Measurements from ENCODE around the gene CCDC106. TPM values are rescaled to one million over a fixed set of nuclear protein-coding genes. Genes with fewer than 3 reads are reported as not detected.

CCDC106 gene
- total RNA-seq, 1 experiment from 2014 or later, result 19.9 TPM

GRCh38 chr19:55697698-55698097, 49.7 kb downstream of the CCDC106 start:
- Mint-ChIP-seq H3K27ac (no peak overlapping the region; a peak in 2 of 7 replicates), H3K4me1 (no peaks in the 10 kb centered on the region), H3K4me3 (no peak overlapping the region; a peak in 1 of 5 replicates), H3K9me3 (peaks cover 0 to 15% of the 10 kb centered on the region in 2 experiments; a peak in 3 of 5 replicates), H3K27me3 (ENCODE audit: low read depth) (peaks cover 1% of the 10 kb centered on the region; the same call in 1 of the 2 replicates), H3K36me3 (ENCODE audit: insufficient read depth in 1 of 3, low read depth in 3 of 3) (peaks cover 33 to 72% (median 70%) of the 10 kb centered on the region in 3 experiments)
- no peaks in the 10 kb centered on the region for H3K23me2 ChIP-seq (ENCODE audit: insufficient read length, low read depth, low read length, poor library complexity, severe bottlenecking)
- H2BK5ac ChIP-seq (ENCODE audit: insufficient read length, low read length), result no peak overlapping the region
- H3K18ac ChIP-seq (ENCODE audit: insufficient read length, low read depth, low read length), result no peak overlapping the region
- H3K23ac ChIP-seq (ENCODE audit: insufficient read length, low read depth, low read length), result no peak overlapping the region
- H2BK12ac ChIP-seq (ENCODE audit: insufficient read length, low read depth, low read length), result no peak overlapping the region
- no peak overlapping the region for H2BK20ac ChIP-seq (ENCODE audit: low read depth, low read length, poor library complexity, severe bottlenecking)
- no peaks in the 10 kb centered on the region for H3K79me2 ChIP-seq (ENCODE audit: insufficient read depth, low read length)
- no peak overlapping the region for H3K56ac ChIP-seq (ENCODE audit: insufficient read length, low read depth, low read length)
- H2AFZ ChIP-seq (ENCODE audit: low read length), result no peak overlapping the region
- no peak for TF ChIP-seq CTCF (conservative IDR thresholded peaks at IDR 0.05)
- H4K5ac ChIP-seq (ENCODE audit: insufficient read length, low read depth, low read length), result no peak overlapping the region
- H3K14ac ChIP-seq (ENCODE audit: insufficient read depth, low read length), result no peak overlapping the region
- H3K4ac ChIP-seq (ENCODE audit: low read depth, low read length), result no peak overlapping the region
- no peaks in the 10 kb centered on the region for H3K4me1 ChIP-seq (ENCODE audit: insufficient read depth, low read length)
- no peak for DNase-seq
- no peak overlapping the region for H3K4me2 ChIP-seq (ENCODE audit: insufficient read depth, insufficient read length, low read length)
- no peak overlapping the region for H3T11ph ChIP-seq (ENCODE audit: low read length)
- no peaks in the 10 kb centered on the region for H3K79me1 ChIP-seq (ENCODE audit: insufficient read depth, low read depth, low read length, poor library complexity, severe bottlenecking)
- no peaks in the 10 kb centered on the region for H3K9me3 ChIP-seq (ENCODE audit: control insufficient read depth, low read depth, low read length)
- no peak overlapping the region for H2BK120ac ChIP-seq (ENCODE audit: low read depth, low read length, poor library complexity, severe bottlenecking)
- WGBS (ENCODE audit: extremely low coverage, insufficient read length, low lambda C conversion rate), result no CpG with 5 or more reads among the region's 8 CpGs
- H2AK5ac ChIP-seq (ENCODE audit: insufficient read length, low read length), result no peak overlapping the region
- H4K8ac ChIP-seq (replicated peaks; ENCODE audit: insufficient read length, low read depth, low read length), result no peak overlapping the region
- no peak overlapping the region for H4K91ac ChIP-seq (ENCODE audit: insufficient read length, low read depth, low read length)
- H2BK15ac ChIP-seq (ENCODE audit: low read depth, low read length), result no peak overlapping the region
- no peak overlapping the region for H3K27ac ChIP-seq (ENCODE audit: insufficient read length, low read depth, low read length)
- no peaks in the 10 kb centered on the region for H4K20me1 ChIP-seq (ENCODE audit: control insufficient read depth, insufficient read depth, insufficient read length)
- no peak overlapping the region for H3K9ac ChIP-seq (ENCODE audit: extremely low read depth, insufficient read length, low read length)
- no peaks in the 10 kb centered on the region for H3K27me3 ChIP-seq (ENCODE audit: insufficient read depth, low read length)

All from H9 (cell line).